Smooth muscle cell (in vitro differentiated cells): ENCODE results near the gene DYNC1I1. TPM values are rescaled to one million over a fixed set of nuclear protein-coding genes. Genes with fewer than 3 reads are reported as not detected.

Experiments
- DNase-seq: peaks from one replicate; lab custom pipeline; 2025; ENCODE audit not compliant: unreplicated experiment; lab: John Stamatoyannopoulos, UW
- H2AFZ ChIP-seq: fragments of 200-600 bp; sonication (generic); 2 replicates; pipeline ENCODE4 v1.6.0; 2016; ENCODE audit warnings: antibody characterized with exemption, low read depth, mild to moderate bottlenecking
- H3F3A ChIP-seq: fragments of 200-600 bp; sonication (generic); 2 replicates; pipeline ENCODE4 v1.6.0; 2017; ENCODE audit warnings: antibody characterized with exemption, low read depth
- H3K27ac ChIP-seq: fragments of 200-600 bp; sonication (generic); 2 replicates; pipeline ENCODE4 v1.5.1; 2016; ENCODE audit warnings: low read depth, mild to moderate bottlenecking
- H3K27me3 ChIP-seq: fragments of 200-600 bp; sonication (generic); 2 replicates; pipeline ENCODE4 v1.6.1; 2016; ENCODE audit warnings: low read depth, mild to moderate bottlenecking
- H3K36me3 ChIP-seq: fragments of 200-600 bp; sonication (generic); 2 replicates; pipeline ENCODE4 v1.5.1; 2016; ENCODE audit warnings: low read depth
- H3K4me1 ChIP-seq: fragments of 200-600 bp; sonication (generic); 2 replicates; pipeline ENCODE4 v1.5.1; 2016; ENCODE audit warnings: low read depth
- H3K4me2 ChIP-seq: fragments of 200-600 bp; sonication (generic); 2 replicates; pipeline ENCODE4 v1.6.0; 2016; ENCODE audit warnings: mild to moderate bottlenecking
- H3K4me3 ChIP-seq: fragments of 200-600 bp; sonication (generic); 2 replicates; pipeline ENCODE4 v1.5.1; 2016; ENCODE audit warnings: mild to moderate bottlenecking
- H3K79me2 ChIP-seq: fragments of 200-600 bp; sonication (generic); 2 replicates; pipeline ENCODE4 v1.6.0; 2016; ENCODE audit warnings: low read depth, mild to moderate bottlenecking
- H3K9ac ChIP-seq: fragments of 200-600 bp; sonication (generic); 2 replicates; pipeline ENCODE4 v1.6.0; 2016; ENCODE audit warnings: low read depth
- H3K9me3 ChIP-seq: fragments of 200-600 bp; sonication (generic); replicated peaks from 2 replicates; pipeline ENCODE4 v1.5.1; 2016; ENCODE audit warnings: low read depth
- H4K20me1 ChIP-seq: fragments of 200-600 bp; sonication (generic); 2 replicates; pipeline ENCODE4 v1.6.0; 2016; ENCODE audit warnings: low read depth
- CTCF ChIP-seq: fragments of 200-600 bp; sonication (generic); IDR thresholded peaks from 2 replicates; pipeline ENCODE4 v1.5.1; 2017; ENCODE audit warnings: borderline replicate concordance, mild to moderate bottlenecking, antibody characterized with exemption; ENCODE audit not compliant: insufficient read depth, poor library complexity, severe bottlenecking
- WGBS: methylation state at CpG from one replicate; pipeline ENCODE4 v1.1.7; 2016; ENCODE audit warnings: low lambda C conversion rate; 5-methylcytosine and 5-hydroxymethylcytosine counted together
- polyA plus RNA-seq: library from polyadenylated mRNA; unstranded; fragments of >200 nt; fragmentation: Nextera tagmentation; extraction: Ambion mirVana; gene quantifications from 2 replicates; pipeline ENCODE4 v1.2.1, GENCODE V29; 2016
- total RNA-seq: library from RNA; depleted of rRNA; stranded (reverse); fragments of >200 nt; gene quantifications from 2 replicates; pipeline ENCODE4 v1.2.3, GENCODE V29; 2014

Gene DYNC1I1
- total and polyA plus RNA-seq, 2 experiments from 2014 or later: 1.1 to 2.4 TPM

GRCh38 chr7:96069401-96069800 is 297.0 kb downstream of the DYNC1I1 start:
- Histone ChIP-seq H3K27me3 (peaks cover 4% of the 10 kb centered on the region), H3K9me3 (no peaks in the 10 kb centered on the region), H4K20me1 (no peaks in the 10 kb centered on the region), H3K36me3 (no peaks in the 10 kb centered on the region), H2AFZ (no peak overlapping the region), H3K27ac (no peak overlapping the region), H3F3A (no peaks in the 10 kb centered on the region), H3K79me2 (no peaks in the 10 kb centered on the region), H3K4me2 (no peak overlapping the region), H3K4me1 (no peaks in the 10 kb centered on the region), H3K4me3 (no peak overlapping the region), H3K9ac (no peak overlapping the region)
- WGBS: 79% methylated on average over 3 of the region's 3 CpGs
- no peak for TF ChIP-seq CTCF
- no peak for DNase-seq

GRCh38 chr7:96074871-96075270 is 302.5 kb downstream of the DYNC1I1 start:
- Histone ChIP-seq H3K4me2 (no peak overlapping the region), H3K36me3 (no peaks in the 10 kb centered on the region), H3K9me3 (no peaks in the 10 kb centered on the region), H3K4me3 (no peak overlapping the region), H2AFZ (no peak overlapping the region), H3K79me2 (no peaks in the 10 kb centered on the region), H4K20me1 (no peaks in the 10 kb centered on the region), H3K27ac (no peak overlapping the region), H3K27me3 (peaks cover 15% of the 10 kb centered on the region), H3F3A (no peaks in the 10 kb centered on the region), H3K4me1 (no peaks in the 10 kb centered on the region), H3K9ac (no peak overlapping the region)
- TF ChIP-seq CTCF: no peak
- WGBS: 36% methylated on average over 1 of the region's 1 CpG
- no peak for DNase-seq

GRCh38 chr7:96075510-96076349 is 303.4 kb downstream of the DYNC1I1 start:
- Histone ChIP-seq H3K36me3 (no peaks in the 10 kb centered on the region), H3K79me2 (no peaks in the 10 kb centered on the region), H3K4me2 (peak overlapping the region; percentile 92), H3K9me3 (no peaks in the 10 kb centered on the region), H3K27ac (no peak overlapping the region), H2AFZ (peak overlapping the region; percentile 81), H3F3A (no peaks in the 10 kb centered on the region), H3K4me3 (peak overlapping the region; percentile 65), H4K20me1 (no peaks in the 10 kb centered on the region), H3K27me3 (peaks cover 15% of the 10 kb centered on the region), H3K9ac (no peak overlapping the region), H3K4me1 (no peaks in the 10 kb centered on the region)
- TF ChIP-seq CTCF: peak; percentile 86
- WGBS: 2% methylated on average over 47 of the region's 47 CpGs
- peak; percentile 10 for DNase-seq

GRCh38 chr7:96076350-96076707 is 304.0 kb downstream of the DYNC1I1 start:
- no peaks in the 10 kb centered on the region for H3F3A ChIP-seq
- H3K9me3 ChIP-seq: no peaks in the 10 kb centered on the region
- H4K20me1 ChIP-seq: no peaks in the 10 kb centered on the region
- H3K4me2 ChIP-seq: peak overlapping the region; percentile 92
- H3K27ac ChIP-seq: no peak overlapping the region
- no peak for DNase-seq
- no peaks in the 10 kb centered on the region for H3K79me2 ChIP-seq
- H3K36me3 ChIP-seq: no peaks in the 10 kb centered on the region
- H2AFZ ChIP-seq: peak overlapping the region; percentile 81
- H3K9ac ChIP-seq: no peak overlapping the region
- no peaks in the 10 kb centered on the region for H3K4me1 ChIP-seq
- peaks cover 15% of the 10 kb centered on the region for H3K27me3 ChIP-seq
- no peak for TF ChIP-seq CTCF
- peak overlapping the region; percentile 65 for H3K4me3 ChIP-seq
- WGBS: 25% methylated on average over 10 of the region's 10 CpGs
